Natural killer cell (primary cell): ENCODE measurements around the gene CEP72. TPM values are rescaled to one million over a fixed set of nuclear protein-coding genes. Genes with fewer than 3 reads are reported as not detected.
"Not testable (repeated sequence)": the region's sequence is repeated elsewhere in the genome, so short reads cannot be mapped to it uniquely, and the experiment has no call there.

Experiments
- ATAC-seq, 3 donors: fragments of 150-1000 bp in 2 of 3; fragments of 200-7000 bp in 1 of 3; cut with Tn5 transposase; 1 replicate in 1 of 3; 2 replicates in 2 of 3; pipeline ENCODE4 v1.10.0; 2021; ENCODE audit warnings: mild to moderate bottlenecking in 2 of 3, moderate library complexity in 2 of 3
- DNase-seq, 2 donors: peaks; one replicate each; pipeline versions ENCODE4 v3.0.0 to v3.0.0-alpha.2; 2013 to 2021; ENCODE audit warnings: mixed read lengths in 1 of 2
- H3K27ac ChIP-seq: one replicate; pipeline ENCODE4 v1.5.1; 2013; ENCODE audit warnings: mild to moderate bottlenecking, low read length
- H3K27me3 ChIP-seq: one replicate; pipeline ENCODE4 v1.6.1; 2013; ENCODE audit warnings: low read length; ENCODE audit not compliant: control insufficient read depth, insufficient read depth
- H3K36me3 ChIP-seq: one replicate; pipeline ENCODE4 v1.6.1; 2013; ENCODE audit warnings: low read length; ENCODE audit not compliant: control insufficient read depth, insufficient read depth
- H3K4me1 ChIP-seq: one replicate; pipeline ENCODE4 v1.6.1; 2013; ENCODE audit warnings: low read length; ENCODE audit not compliant: control insufficient read depth, insufficient read depth
- H3K4me3 ChIP-seq: one replicate; pipeline ENCODE4 v1.5.1; 2013; ENCODE audit warnings: low read length
- H3K9me3 ChIP-seq: one replicate; pipeline ENCODE4 v1.6.1; 2013; ENCODE audit warnings: low read length; ENCODE audit not compliant: control insufficient read depth, insufficient read depth
- H3K27ac Mint-ChIP-seq, 2 donors: one replicate each; pipeline ENCODE4 v1.8.0; 2022; ENCODE audit warnings: mild to moderate bottlenecking in 2 of 2, mixed read lengths in 2 of 2, moderate library complexity in 1 of 2
- H3K27me3 Mint-ChIP-seq, 2 donors: one replicate each; pipeline ENCODE4 v1.8.0; 2022; ENCODE audit warnings: low read depth in 2 of 2, mixed read lengths in 2 of 2
- H3K36me3 Mint-ChIP-seq: one replicate; pipeline ENCODE4 v1.8.0; 2022; ENCODE audit warnings: mixed read lengths
- H3K4me1 Mint-ChIP-seq, 2 donors: one replicate each; pipeline ENCODE4 v1.8.0; 2022; ENCODE audit warnings: mixed read lengths in 2 of 2
- H3K4me3 Mint-ChIP-seq: one replicate; pipeline ENCODE4 v1.8.0; 2022; ENCODE audit warnings: mild to moderate bottlenecking, moderate library complexity, mixed read lengths
- H3K9me3 Mint-ChIP-seq, 2 donors: one replicate each; pipeline ENCODE4 v1.8.0; 2022; ENCODE audit warnings: mixed read lengths in 2 of 2
- WGBS: methylation state at CpG from one replicate; pipeline ENCODE4 v1.1.7; 2013; ENCODE audit warnings: missing lambda C conversion rate; ENCODE audit not compliant: insufficient coverage; 5-methylcytosine and 5-hydroxymethylcytosine counted together
- intact Hi-C: fragments of 100-400 bp; cut with micrococcal nuclease; formaldehyde crosslinking; loops from one replicate; pipeline ENCODE4 v1.14.2; 2022
- total RNA-seq, 4 donors: library from RNA; stranded (reverse); fragments of 120-200 nt in 1 of 4; gene quantifications; one replicate each; pipeline versions ENCODE4 v1.2.3 to v1.2.4, GENCODE V29; 2013 to 2022
- TF ChIP-seq, protein P1 (sequence below): fragments of 200-600 bp; IDR thresholded peaks from one replicate; pipeline ENCODE4 v1.8.0; 2022; ENCODE audit warnings: antibody characterized with exemption

Gene CEP72
- total RNA-seq, 3 donors from 2014 or later (not counting 1 experiment from before 2014, with no cell fraction given) = 12.2 to 15.1 (median 12.3) TPM

DNA sequence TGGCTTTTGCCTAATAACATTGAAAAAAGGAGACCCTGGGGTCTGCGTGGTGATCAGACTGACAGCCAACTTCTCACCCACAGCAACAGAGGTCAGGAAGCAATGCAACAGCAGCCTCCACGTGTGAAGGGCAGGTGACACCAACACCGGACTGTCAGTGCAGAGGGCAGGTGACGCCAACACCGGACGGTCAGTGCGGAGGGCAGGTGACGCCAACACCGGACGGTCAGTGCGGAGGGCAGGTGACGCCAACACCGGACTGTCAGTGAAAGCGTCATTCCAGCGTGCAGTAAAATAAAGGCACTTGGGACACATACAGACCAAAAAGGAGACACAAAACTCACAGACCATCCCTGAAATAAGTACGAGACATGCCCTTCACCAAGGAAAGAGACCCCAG lies 37.2 kb upstream of the CEP72 start:
- peaks cover 2% of the 10 kb centered on the region for H3K27me3 ChIP-seq
- no peak overlapping the region for H3K27ac Mint-ChIP-seq
- no peaks in the 10 kb centered on the region for H3K4me1 ChIP-seq
- no peak overlapping the region for H3K4me3 Mint-ChIP-seq
- no peak overlapping the region for H3K4me3 ChIP-seq
- H3K36me3 Mint-ChIP-seq = no peaks in the 10 kb centered on the region
- H3K27ac ChIP-seq = no peak overlapping the region
- no peaks in the 10 kb centered on the region for H3K36me3 ChIP-seq
- DNase-seq = no peak
- H3K9me3 ChIP-seq = peaks cover 3% of the 10 kb centered on the region
- WGBS = 93% methylated on average over 16 of the region's 16 CpGs
- intact Hi-C loops = no loop called here
- ATAC-seq = no peak
- H3K9me3 Mint-ChIP-seq = peaks cover 0 to 4% of the 10 kb centered on the region in 2 donors
- TF ChIP-seq, protein P1, sequence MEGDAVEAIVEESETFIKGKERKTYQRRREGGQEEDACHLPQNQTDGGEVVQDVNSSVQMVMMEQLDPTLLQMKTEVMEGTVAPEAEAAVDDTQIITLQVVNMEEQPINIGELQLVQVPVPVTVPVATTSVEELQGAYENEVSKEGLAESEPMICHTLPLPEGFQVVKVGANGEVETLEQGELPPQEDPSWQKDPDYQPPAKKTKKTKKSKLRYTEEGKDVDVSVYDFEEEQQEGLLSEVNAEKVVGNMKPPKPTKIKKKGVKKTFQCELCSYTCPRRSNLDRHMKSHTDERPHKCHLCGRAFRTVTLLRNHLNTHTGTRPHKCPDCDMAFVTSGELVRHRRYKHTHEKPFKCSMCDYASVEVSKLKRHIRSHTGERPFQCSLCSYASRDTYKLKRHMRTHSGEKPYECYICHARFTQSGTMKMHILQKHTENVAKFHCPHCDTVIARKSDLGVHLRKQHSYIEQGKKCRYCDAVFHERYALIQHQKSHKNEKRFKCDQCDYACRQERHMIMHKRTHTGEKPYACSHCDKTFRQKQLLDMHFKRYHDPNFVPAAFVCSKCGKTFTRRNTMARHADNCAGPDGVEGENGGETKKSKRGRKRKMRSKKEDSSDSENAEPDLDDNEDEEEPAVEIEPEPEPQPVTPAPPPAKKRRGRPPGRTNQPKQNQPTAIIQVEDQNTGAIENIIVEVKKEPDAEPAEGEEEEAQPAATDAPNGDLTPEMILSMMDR = no peak
- H3K4me1 Mint-ChIP-seq = no peaks in the 10 kb centered on the region
- H3K27me3 Mint-ChIP-seq = peaks cover 23 to 44% of the 10 kb centered on the region in 2 donors

DNA sequence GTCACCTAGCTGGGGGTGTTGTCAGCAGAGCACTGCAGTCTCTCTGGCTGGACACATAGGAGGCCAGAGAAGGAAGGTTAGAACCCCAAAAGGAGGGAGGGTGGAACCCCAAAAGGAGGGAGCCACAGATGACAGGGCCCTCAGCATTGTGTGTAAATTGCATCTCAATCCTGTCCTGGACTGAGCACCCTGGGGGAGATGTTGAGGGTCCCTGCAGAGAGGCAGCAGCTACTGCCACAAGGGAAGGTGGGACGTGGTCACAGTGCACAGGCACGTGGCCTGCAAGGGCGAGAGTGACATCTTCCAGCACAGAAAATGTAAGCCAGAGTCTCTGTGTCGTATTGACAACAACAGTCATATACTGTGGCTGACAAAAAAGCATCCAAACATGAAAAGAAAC lies 36.5 kb upstream of the CEP72 start:
- Histone ChIP-seq H3K36me3 (no peaks in the 10 kb centered on the region), H3K4me1 (no peaks in the 10 kb centered on the region), H3K9me3 (peaks cover 3% of the 10 kb centered on the region), H3K27ac (no peak overlapping the region), H3K4me3 (no peak overlapping the region), H3K27me3 (peaks cover 2% of the 10 kb centered on the region)
- peaks cover 0 to 4% of the 10 kb centered on the region in 2 donors for H3K9me3 Mint-ChIP-seq
- no peak overlapping the region for H3K4me3 Mint-ChIP-seq
- DNase-seq (no peak), ATAC-seq (no peak)
- H3K27ac Mint-ChIP-seq = no peak overlapping the region
- peaks cover 27 to 52% of the 10 kb centered on the region in 2 donors for H3K27me3 Mint-ChIP-seq
- H3K4me1 Mint-ChIP-seq = no peaks in the 10 kb centered on the region
- TF ChIP-seq, protein P1 = no peak
- intact Hi-C loops = no loop called here
- no peaks in the 10 kb centered on the region for H3K36me3 Mint-ChIP-seq
- 75% methylated on average over 4 of the region's 4 CpGs for WGBS

DNA sequence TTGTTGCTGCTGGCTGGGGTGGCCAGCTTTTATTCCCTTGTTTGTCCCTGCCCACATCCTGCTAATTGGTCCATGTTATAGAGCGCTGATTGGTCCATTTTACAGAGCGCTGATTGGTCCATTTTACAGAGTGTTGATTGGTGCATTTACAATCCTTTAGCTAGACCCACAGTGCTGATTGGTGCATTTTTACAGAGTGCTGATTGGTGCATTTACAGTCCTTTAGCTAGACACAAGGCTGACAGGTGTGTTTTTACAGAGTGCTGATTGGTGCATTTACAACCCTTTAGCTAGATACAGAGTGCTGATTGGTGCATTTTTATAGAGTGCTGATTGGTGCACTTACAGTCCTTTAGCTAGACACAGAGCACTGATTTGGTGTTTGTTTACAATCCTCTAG lies 34.9 kb upstream of the CEP72 start:
- H3K9me3 Mint-ChIP-seq, H3K4me1 Mint-ChIP-seq, ATAC-seq, H3K4me3 Mint-ChIP-seq, H3K27ac Mint-ChIP-seq, H3K27me3 ChIP-seq, H3K36me3 Mint-ChIP-seq, DNase-seq, H3K36me3 ChIP-seq, H3K27ac ChIP-seq, intact Hi-C loops, H3K4me3 ChIP-seq, H3K9me3 ChIP-seq, H3K4me1 ChIP-seq: not testable (repeated sequence)
- WGBS = 91% methylated on average over 2 of the region's 2 CpGs
- peaks cover 31 to 52% of the 10 kb centered on the region in 2 donors for H3K27me3 Mint-ChIP-seq

DNA sequence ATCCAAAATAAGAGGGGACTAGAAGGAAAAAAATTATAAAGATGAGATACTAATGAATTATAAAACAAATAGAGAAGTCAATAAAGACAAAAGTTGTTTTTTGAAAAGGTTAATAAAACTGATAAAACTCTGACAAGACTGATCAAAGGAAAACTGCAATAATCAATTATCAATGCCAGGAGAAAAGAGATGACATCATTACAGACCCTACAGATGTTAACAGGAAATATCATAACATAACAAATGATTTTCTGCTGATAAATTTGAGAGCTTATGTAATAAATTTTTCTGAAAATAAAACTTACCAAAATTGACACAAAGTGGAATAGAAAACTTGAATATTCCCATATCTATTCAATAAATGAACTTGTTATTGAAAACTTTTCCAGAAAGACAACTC lies 34.3 kb upstream of the CEP72 start:
- peaks cover 3% of the 10 kb centered on the region for H3K9me3 ChIP-seq
- Mint-ChIP-seq H3K4me3 (no peak overlapping the region), H3K36me3 (no peaks in the 10 kb centered on the region), H3K27me3 (peaks cover 31 to 52% of the 10 kb centered on the region in 2 donors), H3K27ac (no peak overlapping the region), H3K9me3 (peaks cover 0 to 4% of the 10 kb centered on the region in 2 donors), H3K4me1 (no peaks in the 10 kb centered on the region)
- no peaks in the 10 kb centered on the region for H3K4me1 ChIP-seq
- intact Hi-C loops = no loop called here
- H3K27me3 ChIP-seq = peaks cover 2% of the 10 kb centered on the region
- no peak overlapping the region for H3K27ac ChIP-seq
- no peaks in the 10 kb centered on the region for H3K36me3 ChIP-seq
- TF ChIP-seq, protein P1 = no peak
- no peak overlapping the region for H3K4me3 ChIP-seq
- ATAC-seq (no peak), DNase-seq (no peak)
